GM19438 (cell line): ENCODE measurements around the gene LSM6.

Source experiments
- ATAC-seq: cut with Tn5 transposase; IDR thresholded peaks from one replicate; pipeline ENCODE4 v1.9.1; 2021; ENCODE audit warnings: low read depth; ENCODE audit not compliant: unreplicated experiment

LSM6 gene

DNA sequence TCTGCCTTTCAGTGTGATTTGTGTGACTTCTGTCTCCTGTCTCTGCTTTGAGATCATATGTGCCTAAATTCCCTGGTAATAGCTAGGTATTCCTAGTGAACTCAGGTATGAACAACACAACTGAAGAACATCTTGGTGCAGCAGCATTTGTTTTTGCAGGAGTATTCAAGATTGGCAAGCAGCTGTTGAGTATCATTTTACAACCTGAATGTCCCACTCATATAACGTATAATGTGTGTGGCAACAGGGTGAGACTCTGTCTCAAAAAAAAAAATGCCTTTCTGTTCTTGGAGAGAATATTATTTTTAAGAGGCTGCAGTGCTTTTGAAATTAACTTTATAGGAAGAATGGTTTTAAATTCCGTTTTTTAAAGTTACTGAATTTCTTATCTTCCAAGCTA is 7.7 kb downstream of the LSM6 start:
- no peak for ATAC-seq

DNA sequence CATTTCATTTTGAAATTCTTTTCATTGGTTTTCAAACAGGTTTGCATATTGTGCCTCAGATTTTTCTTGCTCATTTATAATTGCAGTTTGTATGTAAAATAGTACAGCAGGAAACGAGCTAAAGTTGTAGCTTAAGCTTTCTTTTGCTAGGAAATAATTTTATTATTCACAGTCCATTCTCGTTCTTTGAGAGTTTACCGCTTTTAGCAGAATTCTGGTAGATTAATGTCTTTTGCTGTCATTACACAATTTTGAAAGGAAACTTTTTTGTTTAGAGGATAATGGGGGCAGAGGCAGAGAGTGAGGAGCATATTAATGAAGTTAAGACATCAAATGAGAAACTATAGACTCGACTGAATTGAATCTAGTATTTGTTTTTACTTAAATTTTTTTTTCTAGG is 10.5 kb downstream of the LSM6 start:
- no peak for ATAC-seq

DNA sequence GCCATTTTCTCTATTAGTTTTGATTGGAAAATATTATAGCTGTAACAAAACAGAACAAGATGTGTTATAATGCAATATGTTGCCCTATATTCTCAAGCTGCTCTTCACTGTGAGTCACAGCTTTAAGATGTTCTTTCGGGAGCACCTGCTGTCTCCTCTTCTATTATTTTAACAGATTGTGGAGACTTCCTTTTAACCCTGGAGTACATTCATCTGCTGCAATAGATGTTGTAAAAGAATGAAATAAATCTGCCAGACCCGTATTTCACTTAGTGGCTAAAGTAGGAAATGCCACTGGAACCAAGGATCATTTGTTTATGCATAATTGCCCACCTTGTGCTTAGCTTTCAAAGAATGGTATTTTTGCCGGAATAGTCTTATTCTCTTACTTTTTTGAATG is 11.1 kb downstream of the LSM6 start:
- ATAC-seq: no peak

DNA sequence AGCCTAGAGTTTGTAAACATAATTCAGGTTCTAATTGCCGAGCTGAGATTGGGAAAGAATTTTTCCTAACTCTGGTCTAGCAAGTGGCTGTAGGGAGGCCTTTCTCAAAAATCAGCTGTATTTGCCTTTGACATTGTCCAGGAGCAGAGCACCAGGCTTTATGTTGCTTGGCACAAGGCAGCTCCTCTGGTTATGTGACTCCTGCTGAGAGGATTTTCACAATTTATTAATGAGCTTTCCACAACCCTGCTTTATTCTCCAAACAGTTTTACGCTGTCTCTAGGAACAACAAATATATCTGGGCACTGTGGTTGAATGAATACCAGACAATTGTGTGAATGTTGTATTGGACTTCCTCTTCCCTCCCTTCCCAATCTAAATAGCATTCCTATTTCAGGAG is 14.9 kb downstream of the LSM6 start:
- no peak for ATAC-seq

DNA sequence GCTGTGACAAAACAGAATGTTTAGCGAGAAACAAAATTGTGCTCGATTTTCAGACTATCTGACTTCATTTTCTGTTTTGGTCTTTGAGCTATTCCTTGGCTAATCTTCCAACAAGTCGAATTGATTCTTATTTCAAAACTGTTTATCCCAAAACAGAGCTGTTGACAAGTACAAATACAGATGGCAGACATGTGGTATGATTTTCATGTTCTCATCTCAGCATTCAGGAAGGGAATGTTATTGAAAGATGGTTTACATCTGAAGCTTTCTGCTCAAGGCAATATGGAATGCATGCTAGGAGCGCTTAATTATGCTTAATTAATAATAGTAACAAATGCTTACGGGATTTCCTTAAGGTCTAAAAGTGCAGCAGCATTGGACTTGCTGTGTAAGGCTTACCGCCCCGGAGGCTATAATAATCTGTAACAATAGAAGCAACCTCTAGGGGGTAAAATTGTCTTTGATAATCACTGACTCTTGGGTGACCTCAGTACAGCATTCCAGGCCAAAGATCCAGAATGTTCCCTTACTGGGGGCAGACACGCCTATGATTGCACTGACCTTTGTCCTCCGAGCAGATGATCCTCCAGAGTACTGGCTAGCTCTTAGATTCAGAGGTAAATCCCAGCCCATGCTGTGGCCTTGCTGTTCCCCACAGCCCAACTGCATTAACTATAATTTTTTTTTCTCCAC is 16.4 kb downstream of the LSM6 start:
- ATAC-seq: no peak

DNA sequence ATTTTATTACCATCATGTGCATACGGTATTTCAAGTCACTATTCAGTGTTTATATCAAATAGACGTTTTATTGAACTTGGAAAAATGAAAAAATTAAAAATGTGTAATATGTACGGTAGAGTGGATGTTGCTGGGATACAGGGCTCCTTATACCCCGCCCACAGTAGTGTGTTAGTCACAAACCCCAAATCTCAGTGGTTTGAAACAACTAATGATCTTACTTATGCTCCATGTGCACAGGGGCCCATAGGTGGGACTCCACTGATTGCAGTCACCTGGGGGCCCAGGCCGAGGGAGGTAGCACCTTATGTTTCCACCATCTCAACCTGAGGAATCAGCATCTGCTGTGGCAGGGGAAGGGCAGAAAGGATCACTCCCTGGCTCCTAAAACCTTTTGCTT is 18.1 kb downstream of the LSM6 start:
- ATAC-seq: no peak

DNA sequence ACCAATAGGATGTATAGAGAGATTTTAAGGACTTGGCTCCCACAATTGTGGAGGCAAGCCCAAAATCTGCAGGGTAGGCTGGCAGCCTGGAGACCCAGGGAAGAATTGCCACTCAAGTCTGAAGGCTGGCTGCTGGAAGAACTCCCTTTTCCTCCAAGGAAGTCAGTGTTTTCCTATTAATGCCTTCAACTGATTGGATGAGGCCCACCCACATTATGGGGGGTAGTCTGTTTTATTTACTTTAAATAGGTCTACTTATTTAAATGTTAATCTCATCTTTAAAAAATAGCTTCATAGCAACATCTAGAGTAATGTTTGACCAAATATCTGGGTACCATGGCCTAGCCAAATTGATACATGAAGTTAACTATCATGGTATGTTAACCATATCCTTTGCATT is 18.7 kb downstream of the LSM6 start:
- ATAC-seq: no peak

DNA sequence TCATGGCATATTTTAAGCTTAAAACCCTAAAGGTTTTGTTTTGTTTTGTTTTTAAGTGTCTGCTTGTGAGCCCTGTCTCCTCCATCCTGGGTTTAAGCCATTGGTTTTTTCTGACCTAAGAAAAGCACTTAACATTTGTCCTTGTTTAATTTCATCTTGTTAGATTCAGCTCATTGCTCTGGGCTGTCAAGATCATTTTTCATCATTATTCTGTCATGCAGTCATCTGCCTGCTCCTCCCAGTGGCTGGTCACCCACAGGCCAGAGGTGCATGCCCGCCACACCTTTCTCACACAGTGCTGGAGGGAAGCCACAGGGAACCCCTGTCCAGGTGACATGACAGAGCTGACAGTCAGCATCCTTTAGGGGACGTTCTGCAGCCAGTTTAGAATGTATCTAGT is 27.1 kb downstream of the LSM6 start:
- no peak for ATAC-seq

DNA sequence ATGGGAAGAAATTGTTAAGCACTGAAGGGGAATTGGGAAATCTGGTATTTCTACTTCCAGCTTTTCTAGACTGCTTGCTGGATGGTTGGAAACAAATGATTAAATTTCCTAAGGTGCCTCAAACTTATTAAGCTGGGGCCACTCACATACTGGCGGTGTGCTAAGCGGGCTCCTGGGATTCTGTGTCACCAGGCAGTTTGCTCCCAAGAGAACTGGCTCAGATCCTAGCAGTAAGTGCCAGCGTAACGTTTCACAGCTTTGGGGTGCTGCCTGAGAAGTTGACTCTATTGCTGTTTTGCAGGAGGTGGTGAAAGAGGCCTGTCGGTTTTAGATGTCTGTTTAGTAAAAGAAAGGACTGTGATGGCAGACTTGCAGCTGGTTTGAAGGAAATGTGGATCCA is 31.9 kb downstream of the LSM6 start:
- ATAC-seq: no peak

DNA sequence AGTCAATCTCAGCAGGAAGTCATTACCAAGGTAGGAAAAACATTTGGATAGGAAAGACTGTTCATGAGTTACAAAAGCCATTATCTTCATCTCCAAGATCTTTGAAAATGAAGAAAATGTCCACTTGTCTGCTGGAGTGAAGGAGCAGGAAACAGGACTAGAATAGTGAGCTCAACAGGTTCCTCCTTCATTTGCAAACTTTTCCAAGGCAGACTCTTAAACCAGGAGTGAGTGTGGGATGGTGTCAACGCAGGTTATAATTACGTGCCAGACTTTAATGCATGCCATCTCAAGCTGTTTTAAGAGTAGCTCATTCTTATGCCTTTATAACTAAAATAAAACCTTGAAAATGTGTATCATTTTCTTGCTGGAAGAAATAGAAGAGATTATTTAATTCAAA is 35.4 kb downstream of the LSM6 start:
- no peak for ATAC-seq

DNA sequence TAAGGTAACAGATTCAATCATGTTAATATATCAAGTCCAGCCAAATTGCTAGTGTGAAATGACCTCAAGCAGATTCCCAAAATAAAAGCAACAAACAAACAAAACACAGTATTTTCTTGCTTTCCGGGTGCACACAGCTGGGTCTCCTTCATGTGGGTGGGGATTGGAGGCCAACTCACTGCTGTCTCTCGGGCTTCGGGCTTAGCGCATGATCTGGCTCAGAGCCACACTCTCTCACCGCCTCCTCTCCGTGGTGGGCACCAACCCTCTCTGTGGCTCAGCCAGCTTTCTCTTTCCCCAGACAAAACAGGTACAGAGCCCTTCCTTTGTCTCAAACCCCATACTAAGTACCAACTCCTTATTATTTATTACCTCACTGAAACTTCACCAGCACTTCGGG is 35.9 kb downstream of the LSM6 start:
- no peak for ATAC-seq

DNA sequence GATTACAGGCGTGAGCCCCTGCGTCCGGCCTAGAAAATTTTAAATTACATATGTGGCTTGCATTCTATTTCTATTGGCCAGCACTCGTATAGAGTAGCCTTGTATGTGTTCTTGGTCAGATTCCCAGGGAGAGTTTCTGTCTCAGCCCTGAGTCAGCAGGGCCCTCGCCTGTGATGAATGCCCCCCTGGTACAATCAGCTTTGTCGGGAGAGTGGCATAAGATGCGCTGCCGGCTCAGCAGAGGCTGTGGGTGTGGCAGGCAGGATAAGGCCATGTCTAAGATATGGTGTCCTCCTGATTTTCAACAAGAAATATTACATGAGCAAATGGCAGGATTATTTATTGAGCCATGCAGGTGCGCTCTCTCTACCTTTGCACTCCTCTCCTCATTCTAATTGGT is 37.3 kb downstream of the LSM6 start:
- ATAC-seq: no peak

DNA sequence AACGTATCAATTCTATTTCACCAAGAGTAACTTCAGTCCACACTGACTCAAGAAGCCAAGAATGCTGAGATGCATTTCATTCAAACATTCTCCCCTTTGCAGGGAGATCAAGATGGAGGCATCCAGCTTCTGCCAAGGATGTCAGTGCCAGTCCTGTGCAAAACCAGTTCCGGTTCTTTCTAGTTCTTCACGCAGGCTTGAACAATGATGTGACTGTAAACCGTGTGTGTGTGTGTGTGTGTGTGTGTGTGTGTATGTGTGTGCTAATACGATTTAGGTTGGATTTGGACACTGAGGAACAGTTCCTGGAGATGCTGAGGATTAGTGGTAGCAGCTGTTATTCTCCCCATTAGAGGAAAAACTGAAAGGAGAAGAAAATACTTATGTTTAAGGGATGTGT is 38.7 kb downstream of the LSM6 start, which contains the start of gene REELD1:
Gene REELD1, plus strand, starts transcription at position 301 of the 400 bp plus-strand sequence. CDS start 2,415 bp downstream, outside the sequence.
- ATAC-seq: no peak

DNA sequence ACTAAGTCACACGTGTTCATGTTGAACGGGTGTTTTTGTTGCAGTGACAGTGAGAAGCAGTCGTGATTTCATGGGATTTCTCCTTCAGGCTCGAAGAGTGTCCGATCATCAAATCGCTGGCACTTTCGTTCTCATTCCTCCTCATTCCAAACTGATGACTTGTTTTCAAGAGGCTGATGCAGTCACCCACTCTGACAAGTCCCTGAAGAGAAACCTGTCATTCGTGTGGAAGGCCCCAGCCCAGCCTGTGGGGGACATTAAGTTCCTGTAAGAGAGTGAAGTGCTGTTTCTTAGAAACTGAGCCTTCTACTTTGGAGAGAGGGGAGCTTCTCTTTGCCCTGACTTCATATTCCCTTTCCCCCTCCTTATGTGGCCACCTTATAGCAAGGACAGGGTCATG is 46.8 kb downstream of the LSM6 start:
- ATAC-seq: no peak

DNA sequence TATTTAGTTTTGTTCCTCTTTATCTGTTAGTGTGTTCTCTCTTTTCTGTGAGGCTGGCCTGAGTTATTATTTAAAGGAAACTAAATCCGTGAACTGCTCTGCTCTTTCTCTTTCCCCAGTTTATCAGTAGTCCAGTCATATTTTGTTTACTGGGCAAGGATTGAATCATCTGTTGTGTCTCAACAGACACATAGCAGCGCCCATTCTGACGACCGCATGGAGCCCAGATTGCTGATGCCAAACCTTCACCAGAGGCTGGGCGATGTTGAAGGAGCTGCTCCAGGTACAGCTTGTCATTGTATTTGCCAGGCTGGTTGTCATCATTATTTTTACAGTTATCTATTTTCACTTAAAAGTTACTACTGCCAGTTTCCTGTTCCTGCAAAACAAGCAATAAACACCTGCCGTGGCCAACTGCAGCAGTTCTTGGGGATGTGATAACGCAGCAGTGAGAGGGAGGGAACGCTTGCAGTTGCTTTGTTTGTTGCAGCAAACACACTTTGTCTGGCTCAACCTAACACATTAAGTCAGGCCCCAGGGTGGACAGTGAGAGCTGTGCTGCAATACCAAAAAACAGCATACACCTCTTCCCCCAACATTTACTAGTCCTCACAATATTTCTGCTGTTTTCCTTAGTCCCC is 48.9 kb downstream of the LSM6 start:
- ATAC-seq: no peak

DNA sequence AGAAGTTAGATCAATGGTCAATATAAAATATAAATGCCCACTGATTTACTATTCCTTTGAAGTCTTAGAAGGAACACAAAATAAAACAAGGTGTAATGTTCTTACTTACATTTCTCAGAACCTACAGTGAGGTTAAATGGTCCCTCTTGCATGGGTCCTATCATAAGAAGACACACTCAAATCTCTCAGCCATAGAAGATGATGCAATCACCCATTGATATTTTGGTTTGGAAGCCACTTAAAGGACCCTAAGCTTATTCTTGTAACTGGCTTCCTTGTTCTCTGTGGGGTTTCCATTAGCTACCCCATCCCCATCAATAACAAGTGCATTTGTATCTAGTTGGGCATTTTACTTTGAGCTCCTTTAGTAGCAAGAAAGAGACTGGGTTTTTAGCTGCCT is 53.9 kb downstream of the LSM6 start:
- ATAC-seq: no peak

DNA sequence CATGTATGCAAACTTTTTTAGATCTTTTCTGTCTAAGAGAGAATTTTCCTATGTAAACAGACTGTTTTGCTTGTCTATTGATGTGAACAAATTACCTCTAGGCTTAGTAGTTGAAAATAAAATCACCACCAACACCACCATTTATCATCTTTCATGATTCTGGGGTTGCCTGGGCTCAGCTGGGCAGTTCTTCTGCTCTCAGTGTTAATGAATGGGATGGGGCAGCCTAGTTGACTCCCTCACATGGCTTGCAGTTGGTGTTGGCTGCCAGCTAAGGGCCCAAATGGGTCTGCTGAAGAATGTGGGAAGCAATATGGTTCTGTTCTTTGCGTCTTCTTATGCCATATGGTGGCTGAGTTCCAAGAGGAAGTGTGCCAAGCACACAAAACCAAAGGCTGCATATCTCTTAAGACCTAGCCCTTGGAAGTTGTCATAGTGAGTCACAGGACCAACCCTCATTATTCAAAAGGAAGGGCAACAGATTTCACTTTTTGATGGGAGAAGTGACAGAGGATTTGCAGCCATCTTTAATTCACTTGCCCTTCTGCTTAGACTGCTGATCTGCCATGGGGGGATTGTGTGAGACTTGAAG is 56.7 kb downstream of the LSM6 start:
- ATAC-seq: no peak

DNA sequence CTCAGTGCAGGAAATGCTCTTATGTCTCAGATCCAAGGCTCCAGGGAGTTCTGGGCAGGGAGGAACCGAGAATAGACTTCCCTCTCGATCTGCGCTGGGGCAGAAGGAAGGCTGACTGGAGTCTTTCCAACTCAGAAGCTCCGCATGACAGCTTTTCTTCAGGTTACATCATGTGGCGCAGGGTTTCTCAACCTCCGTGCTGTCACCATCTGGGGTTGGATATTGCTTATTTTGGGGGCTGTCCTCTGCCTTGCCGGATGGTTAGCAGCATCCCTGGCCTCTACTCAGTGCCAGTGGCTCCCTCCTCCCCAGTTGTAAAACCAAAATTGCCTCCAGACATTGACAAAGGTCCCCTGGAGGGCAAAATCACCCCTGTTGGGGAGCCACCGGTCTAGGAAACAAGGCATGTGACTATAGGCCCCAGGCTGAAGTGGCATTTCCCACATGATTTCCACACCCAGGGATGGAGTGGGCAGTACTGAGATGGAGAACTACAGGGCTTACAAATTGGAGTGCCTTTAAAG is 60.2 kb downstream of the LSM6 start:
- ATAC-seq: no peak

DNA sequence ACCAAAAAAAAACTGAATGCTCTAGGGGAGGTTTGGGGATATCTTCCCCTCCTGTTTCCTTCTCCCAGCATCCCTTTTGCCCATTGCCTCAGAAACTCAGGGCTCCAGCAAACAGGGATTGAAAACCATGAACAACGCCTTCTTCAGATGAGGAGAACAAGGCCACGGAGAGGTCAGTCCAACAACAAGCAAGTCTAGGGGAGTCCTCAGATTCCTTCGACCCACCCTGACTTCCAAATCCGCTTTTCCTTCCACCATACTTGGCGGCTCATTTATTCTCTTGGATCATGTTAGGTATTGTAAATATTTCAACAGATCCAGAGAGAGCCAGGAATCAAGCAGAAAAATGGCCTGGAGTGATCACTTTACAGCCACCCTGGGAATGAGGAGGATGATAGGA is 60.7 kb downstream of the LSM6 start:
- no peak for ATAC-seq

DNA sequence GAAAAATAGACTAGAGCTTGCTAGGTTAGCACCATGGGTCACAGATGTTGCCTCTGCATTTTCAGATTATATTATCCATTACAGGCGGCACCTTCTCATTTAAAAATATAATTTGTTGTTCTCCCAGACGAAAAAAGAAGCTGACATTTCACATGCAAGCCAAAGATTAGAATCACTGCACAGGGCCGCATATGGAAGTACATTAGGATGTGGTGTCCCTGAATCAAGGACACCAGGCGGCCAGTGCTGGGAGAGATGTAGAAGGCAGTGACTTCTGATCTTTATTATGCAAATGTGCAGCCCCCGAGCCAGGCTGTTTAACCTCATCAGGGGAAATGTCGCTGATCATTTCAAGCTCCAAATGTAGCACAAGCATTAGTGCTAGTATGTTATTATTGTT is 61.6 kb downstream of the LSM6 start:
- ATAC-seq: no peak

DNA sequence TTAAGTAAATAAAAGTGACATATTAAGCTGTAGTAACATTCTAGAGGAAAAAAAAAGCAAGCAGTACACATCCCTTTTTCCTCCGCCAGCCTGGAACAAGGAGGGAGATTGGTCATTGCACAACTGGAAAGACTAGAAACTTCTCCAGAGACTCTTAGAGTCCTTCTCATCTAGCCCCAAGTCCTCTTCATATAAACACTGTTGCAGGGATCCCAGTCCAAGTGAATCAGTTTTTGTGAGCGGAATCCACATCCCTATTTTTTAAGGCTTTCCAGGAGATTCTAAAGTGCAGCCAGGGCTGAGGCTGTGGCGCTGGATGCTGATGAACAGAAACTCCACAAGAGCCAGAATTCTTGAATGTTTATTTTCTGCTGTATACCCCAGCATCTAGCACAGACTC is 62.6 kb downstream of the LSM6 start:
- ATAC-seq: no peak
